Measurements from ENCODE around the gene SLC27A5.
"Not testable (repeated sequence)": the region's sequence is repeated elsewhere in the genome, so short reads cannot be mapped to it uniquely, and the experiment has no call there.

The SLC27A5 gene

GRCh38 chr19:58492265-58492664 is 19.5 kb downstream of the SLC27A5 start:
- DNase-seq, result no peak

GRCh38 chr19:58491393-58491792 is 20.4 kb downstream of the SLC27A5 start:
- no peak for DNase-seq

GRCh38 chr19:58484349-58484748 is 27.4 kb downstream of the SLC27A5 start:
- not testable (repeated sequence) for DNase-seq

- DNase-seq, result no peak
Measured at GRCh38 chr19:58483776-58484175, 28.0 kb downstream of the SLC27A5 start.

GRCh38 chr19:58482372-58482771 is 29.4 kb downstream of the SLC27A5 start:
- DNase-seq, result no peak

- DNase-seq, result no peak
Measured at GRCh38 chr19:58480831-58481230, 31.0 kb downstream of the SLC27A5 start.

GRCh38 chr19:58480481-58480830 is 31.3 kb downstream of the SLC27A5 start:
- no peak for DNase-seq

- DNase-seq, result no peak
Measured at GRCh38 chr19:58479736-58480480, 31.9 kb downstream of the SLC27A5 start.

GRCh38 chr19:58479303-58479702 is 32.5 kb downstream of the SLC27A5 start:
- DNase-seq, result no peak

- DNase-seq, result no peak
Measured at GRCh38 chr19:58477871-58478270, 33.9 kb downstream of the SLC27A5 start.

GRCh38 chr19:58477130-58477529 is 34.7 kb downstream of the SLC27A5 start:
- DNase-seq, result no peak

- no peak for DNase-seq
Measured at GRCh38 chr19:58476498-58477015, 35.2 kb downstream of the SLC27A5 start.

- peak; percentile 98 for DNase-seq
Measured at GRCh38 chr19:58475714-58476497, 35.9 kb downstream of the SLC27A5 start, which contains the start of gene ZNF446. Gene ZNF446 (plus strand): TSS chr19:58476352. CDS start chr19:58477219, 867 bp downstream.

GRCh38 chr19:58474997-58475713 is 36.6 kb downstream of the SLC27A5 start:
- no peak for DNase-seq

- peak; percentile 25 for DNase-seq
Measured at GRCh38 chr19:58474291-58474996, 37.3 kb downstream of the SLC27A5 start.

- DNase-seq, result no peak
Measured at GRCh38 chr19:58473775-58474174, 38.0 kb downstream of the SLC27A5 start.

GRCh38 chr19:58471736-58472135 is 40.1 kb downstream of the SLC27A5 start:
- no peak for DNase-seq

GRCh38 chr19:58470837-58471543 is 40.8 kb downstream of the SLC27A5 start:
- DNase-seq, result not testable (repeated sequence)

- DNase-seq, result no peak
Measured at GRCh38 chr19:58469241-58470013, 42.4 kb downstream of the SLC27A5 start.

GRCh38 chr19:58468216-58468839 is 43.5 kb downstream of the SLC27A5 start:
- DNase-seq, result no peak

All from HCEC 1CT (cell line).